H1 (cell line): ENCODE data around the gene AGBL5. TPM values are rescaled to one million over a fixed set of nuclear protein-coding genes. Genes with fewer than 3 reads are reported as not detected.

ENCODE experiments used
- CTCF ChIA-PET: fragments of 300-600 bp; sonication (Branson Sonifier 250); formaldehyde crosslinking; loops from one replicate; lab custom pipeline; 2021; ENCODE audit not compliant: partially characterized antibody; lab: Charles Lee
- POLR2A ChIA-PET: fragments of 300-600 bp; sonication (Branson Sonifier 250); formaldehyde crosslinking; loops from one replicate; lab custom pipeline; 2021; ENCODE audit warnings: inconsistent platforms; ENCODE audit not compliant: partially characterized antibody; lab: Charles Lee
- DNase-seq, 2 experiments: peaks; one replicate each; pipeline versions ENCODE4 v3.0.0 to v3.0.0-alpha.2; 2010 to 2022; ENCODE audit warnings: low spot score in 2 of 2, low read depth in 1 of 2, mixed read lengths in 1 of 2
- FAIRE-seq: peaks from 2 replicates; lab custom pipeline; 2011; peaks lifted over from hg19 to GRCh38; lab: Jason Lieb, UNC
- H2AFZ ChIP-seq: 2 replicates; pipeline ENCODE4 v1.8.1; 2012; ENCODE audit warnings: low read length, inconsistent platforms
- H2AK5ac ChIP-seq: 2 replicates; pipeline ENCODE4 v1.6.1; 2013; ENCODE audit warnings: low read depth, low read length
- H2BK120ac ChIP-seq: replicated peaks from 2 replicates; pipeline ENCODE3; 2013; ENCODE audit warnings: low read depth, low read length, inconsistent platforms
- H2BK12ac ChIP-seq: 2 replicates; pipeline ENCODE4 v1.6.1; 2013; ENCODE audit warnings: low read depth, low read length
- H2BK15ac ChIP-seq: 2 replicates; pipeline ENCODE4 v1.6.1; 2013; ENCODE audit warnings: low read length
- H2BK20ac ChIP-seq: 2 replicates; pipeline ENCODE4 v1.6.1; 2013; ENCODE audit warnings: low read length
- H2BK5ac ChIP-seq: 2 replicates; pipeline ENCODE4 v1.6.1; 2013; ENCODE audit warnings: low read depth, low read length
- H3K14ac ChIP-seq: 2 replicates; pipeline ENCODE4 v1.6.1; 2013; ENCODE audit warnings: inconsistent platforms; ENCODE audit not compliant: insufficient read length
- H3K18ac ChIP-seq: 2 replicates; pipeline ENCODE4 v1.6.1; 2013; ENCODE audit warnings: low read length; ENCODE audit errors: extremely low read depth
- H3K23ac ChIP-seq: 2 replicates; pipeline ENCODE4 v1.6.1; 2013; ENCODE audit warnings: inconsistent platforms; ENCODE audit not compliant: insufficient read length
- H3K23me2 ChIP-seq: 2 replicates; pipeline ENCODE4 v1.6.1; 2013; ENCODE audit warnings: low read depth, low read length
- H3K27ac ChIP-seq: 2 replicates; pipeline ENCODE4 v1.6.1; 2011; ENCODE audit warnings: low read depth, low read length, inconsistent platforms
- H3K27me3 ChIP-seq, 4 experiments: replicated peaks in 1 of 4; 1 replicate in 1 of 4; 2 replicates in 3 of 4; pipeline versions ENCODE4 v1.6.1 to v1.8.1; 2011 to 2013; ENCODE audit warnings: low read length in 3 of 4, mild to moderate bottlenecking in 3 of 4, inconsistent platforms in 2 of 4, mixed read lengths in 2 of 4, moderate library complexity in 1 of 4; ENCODE audit not compliant: control insufficient read depth in 3 of 4, insufficient read depth in 3 of 4; ENCODE audit errors: extremely low read depth in 1 of 4
- H3K36me3 ChIP-seq, 4 experiments: 2 replicates each; pipeline versions ENCODE4 v1.6.1 to v1.8.1; 2011 to 2013; ENCODE audit warnings: mild to moderate bottlenecking in 4 of 4, low read length in 3 of 4, moderate library complexity in 2 of 4, control low read depth in 1 of 4, inconsistent platforms in 1 of 4; ENCODE audit not compliant: insufficient read depth in 4 of 4, control insufficient read depth in 2 of 4
- H3K4ac ChIP-seq: replicated peaks from 2 replicates; pipeline ENCODE3; 2013; ENCODE audit warnings: low read length, low read depth, mixed read lengths, inconsistent platforms; ENCODE audit not compliant: insufficient read length
- H3K4me1 ChIP-seq, 4 experiments: replicated peaks in 1 of 4; 1 replicate in 1 of 4; 2 replicates in 3 of 4; pipeline versions ENCODE4 v1.6.1 to v1.8.1; 2011 to 2013; ENCODE audit warnings: low read length in 3 of 4, inconsistent platforms in 2 of 4, mixed read lengths in 1 of 4; ENCODE audit not compliant: insufficient read depth in 4 of 4, control insufficient read depth in 3 of 4
- H3K4me2 ChIP-seq, 2 experiments: 2 replicates each; pipeline versions ENCODE4 v1.6.1 to v1.8.1; 2011 to 2013; ENCODE audit warnings: low read depth in 2 of 2, low read length in 2 of 2, control low read depth in 1 of 2, inconsistent platforms in 1 of 2, mild to moderate bottlenecking in 1 of 2; ENCODE audit not compliant: insufficient read depth in 1 of 2
- H3K4me3 ChIP-seq, 4 experiments: fragments of 200-600, 300-600 bp in 1 of 4; sonication (generic), shearing (Covaris generic), sonication (Bioruptor Twin) in 1 of 4; 2 replicates each; pipeline versions ENCODE4 v1.5.1 to v1.8.1; 2011 to 2016; ENCODE audit warnings: low read length in 4 of 4, low read depth in 3 of 4, control low read depth in 2 of 4, inconsistent platforms in 2 of 4, mild to moderate bottlenecking in 2 of 4, mixed read lengths in 1 of 4, moderate library complexity in 1 of 4; ENCODE audit not compliant: insufficient read depth in 2 of 4; ENCODE audit errors: extremely low read depth in 1 of 4
- H3K56ac ChIP-seq: replicated peaks from 2 replicates; pipeline ENCODE3; 2013; ENCODE audit warnings: low read depth, mild to moderate bottlenecking, mixed read lengths, low read length, inconsistent platforms; ENCODE audit not compliant: insufficient read length
- H3K79me1 ChIP-seq: 2 replicates; pipeline ENCODE4 v1.6.1; 2013; ENCODE audit warnings: low read depth, low read length, control low read depth
- H3K79me2 ChIP-seq, 2 experiments: 2 replicates each; pipeline versions ENCODE4 v1.6.1 to v1.8.1; 2012 to 2013; ENCODE audit warnings: low read length in 2 of 2, mild to moderate bottlenecking in 2 of 2, inconsistent platforms in 1 of 2; ENCODE audit not compliant: insufficient read depth in 2 of 2, control insufficient read depth in 1 of 2
- H3K9ac ChIP-seq, 4 experiments: replicated peaks in 1 of 4; 1 replicate in 1 of 4; 2 replicates in 3 of 4; pipeline versions ENCODE4 v1.6.1 to v1.8.1; 2011 to 2013; ENCODE audit warnings: low read depth in 3 of 4, low read length in 3 of 4, control low read depth in 2 of 4, mild to moderate bottlenecking in 2 of 4, moderate library complexity in 2 of 4, inconsistent platforms in 1 of 4; ENCODE audit errors: extremely low read depth in 1 of 4
- H3K9me3 ChIP-seq, 2 experiments: 2 replicates each; pipeline versions ENCODE4 v1.6.1 to v1.8.1; 2012 to 2013; ENCODE audit warnings: mild to moderate bottlenecking in 2 of 2, moderate library complexity in 2 of 2, control low read depth in 1 of 2, inconsistent platforms in 1 of 2, low read depth in 1 of 2, low read length in 1 of 2, mixed read lengths in 1 of 2; ENCODE audit not compliant: insufficient read depth in 2 of 2
- H4K20me1 ChIP-seq, 2 experiments: replicated peaks in 1 of 2; 2 replicates each; pipeline versions ENCODE3 to v1.8.1; 2011 to 2013; ENCODE audit warnings: inconsistent platforms in 2 of 2, low read length in 2 of 2, mild to moderate bottlenecking in 1 of 2; ENCODE audit not compliant: insufficient read depth in 2 of 2, control insufficient read depth in 1 of 2
- H4K5ac ChIP-seq: 2 replicates; pipeline ENCODE4 v1.6.1; 2013; ENCODE audit warnings: low read length, low read depth, mixed read lengths, inconsistent platforms; ENCODE audit not compliant: insufficient read length
- H4K8ac ChIP-seq: 2 replicates; pipeline ENCODE4 v1.8.0; 2013; ENCODE audit warnings: mild to moderate bottlenecking, moderate library complexity, low read length, inconsistent platforms; ENCODE audit not compliant: insufficient read depth; ENCODE audit errors: extremely low read depth
- H4K91ac ChIP-seq: replicated peaks from 2 replicates; pipeline ENCODE3; 2013; ENCODE audit warnings: low read length, mixed read lengths, inconsistent platforms; ENCODE audit not compliant: insufficient read length
- ASH2L ChIP-seq: fragments of 200-600, 300-600 bp; sonication (generic); IDR thresholded peaks from one replicate; pipeline ENCODE4 v1.7.1; 2017; ENCODE audit warnings: low read length
- BACH1 ChIP-seq: IDR thresholded peaks from 2 replicates; pipeline ENCODE4 v1.6.1; 2012; ENCODE audit warnings: low read length, improper control_type of control experiment
- E2F6 ChIP-seq: IDR thresholded peaks from 2 replicates; pipeline ENCODE4 v1.6.1; 2012; ENCODE audit warnings: inconsistent platforms
- FOSL1 ChIP-seq: IDR thresholded peaks from 2 replicates; pipeline ENCODE4 v1.6.1; 2011; ENCODE audit warnings: mild to moderate bottlenecking, low read depth, low read length, moderate library complexity; ENCODE audit not compliant: insufficient read depth
- GTF2F1 ChIP-seq: IDR thresholded peaks from 2 replicates; pipeline ENCODE4 v1.6.1; 2012; ENCODE audit warnings: low read depth, low read length, improper control_type of control experiment, borderline replicate concordance
- JUND ChIP-seq: IDR thresholded peaks from 2 replicates; pipeline ENCODE4 v1.6.1; 2011; ENCODE audit warnings: mild to moderate bottlenecking, improper control_type of control experiment, low read length
- KDM5A ChIP-seq: fragments of 200-600 bp; IDR thresholded peaks from 2 replicates; pipeline ENCODE4 v1.7.1; 2012; ENCODE audit warnings: mild to moderate bottlenecking, low read length, inconsistent platforms, mixed read lengths
- NANOG ChIP-seq: IDR thresholded peaks from 2 replicates; pipeline ENCODE4 v1.6.1; 2011; ENCODE audit warnings: low read length, low read depth, mild to moderate bottlenecking, inconsistent platforms; ENCODE audit not compliant: insufficient read depth, poor library complexity, severe bottlenecking
- TBP ChIP-seq: IDR thresholded peaks from 2 replicates; pipeline ENCODE4 v1.6.1; 2011; ENCODE audit warnings: low read depth, low read length, improper control_type of control experiment
- WGBS, 2 experiments: shearing (Covaris generic) in 1 of 2; methylation state at CpG; one replicate each; pipeline versions ENCODE4 v1.1.6 to v1.1.7; 2013 to 2015; ENCODE audit warnings: low lambda C conversion rate in 2 of 2, mixed read lengths in 2 of 2, inconsistent platforms in 1 of 2, low coverage in 1 of 2, missing lambda C conversion rate in 1 of 2; ENCODE audit not compliant: insufficient replicate concordance in 2 of 2, insufficient coverage in 1 of 2, insufficient read length in 1 of 2; ENCODE audit errors: extremely low coverage in 1 of 2, missing lambda C conversion rate in 1 of 2; 5-methylcytosine and 5-hydroxymethylcytosine counted together
- polyA plus RNA-seq, 7 experiments: library from polyadenylated mRNA; depleted of rRNA in 3 of 7; stranded (reverse) in 5 of 7; unstranded in 2 of 7; fragments of >200 nt in 5 of 7; fragments of 200-250 nt in 2 of 7; gene quantifications; 1 replicate in 5 of 7; 2 replicates in 1 of 7; 4 replicates in 1 of 7; pipeline versions ENCODE4 v1.2.1 to v1.2.3, GENCODE V29; 2011 to 2013; ENCODE audit warnings: missing spikeins in 2 of 7, mixed read lengths in 2 of 7
- total RNA-seq: library from RNA; stranded (reverse); fragmentation: NEBNext Ultra II Directional; extraction: Animal tissue kit (Norgen Biotek cat#: 25700); gene quantifications from 2 replicates; pipeline ENCODE4 v1.2.1, GENCODE V29; 2021
- TF ChIP-seq, protein P1 (sequence below): IDR thresholded peaks from 2 replicates; pipeline ENCODE4 v1.6.1; 2012; ENCODE audit warnings: low read length, inconsistent platforms

Gene AGBL5
- total and polyA plus RNA-seq, 2 of the 8 experiments (the other 6 are each of a cell fraction or from before 2014, with no cell fraction given): 45.4 to 62.0 TPM

DNA sequence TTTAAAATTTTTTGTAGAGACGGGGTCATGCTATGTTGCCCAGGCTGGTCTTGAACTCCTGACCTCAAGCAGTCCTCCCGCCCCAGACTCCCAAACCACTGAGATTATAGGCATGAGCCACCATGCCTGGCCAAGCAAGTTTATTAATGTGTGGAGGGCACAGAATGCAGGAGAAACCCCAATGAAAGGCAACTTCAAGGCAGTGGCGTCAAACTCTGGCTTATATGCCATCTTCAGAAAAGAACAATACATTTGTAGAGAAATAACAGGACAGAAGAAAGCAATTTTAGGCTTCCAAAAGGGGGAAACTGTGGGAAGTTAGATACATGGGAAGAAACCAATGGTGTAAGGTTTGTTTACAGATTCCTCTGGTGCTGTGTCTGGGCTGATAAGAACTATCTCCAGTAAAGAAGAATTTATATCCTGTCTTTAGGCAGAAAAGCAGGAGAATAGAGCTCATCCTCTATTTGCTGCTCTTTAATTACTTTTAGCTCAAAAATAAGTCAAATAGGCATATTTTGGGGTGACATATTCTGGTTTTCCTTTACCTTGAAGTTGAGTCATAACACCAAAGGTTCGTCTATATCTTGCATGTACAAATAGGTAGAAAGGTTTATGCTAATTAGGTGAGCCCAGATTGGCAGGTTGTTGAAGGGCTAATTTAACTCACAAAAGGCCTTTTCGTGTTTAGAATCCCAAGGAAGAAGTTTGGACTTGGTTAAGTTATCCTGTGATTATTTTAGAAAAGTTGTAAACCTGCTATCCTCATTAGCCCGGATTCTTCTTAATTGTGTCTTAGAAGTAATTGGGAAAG lies 44.7 kb upstream of the AGBL5 start:
- no peak overlapping the region for H2BK5ac ChIP-seq
- no peak overlapping the region for H2BK15ac ChIP-seq
- no peak overlapping the region for H2AFZ ChIP-seq
- H4K91ac ChIP-seq: no peak overlapping the region
- no peak overlapping the region for H3K23ac ChIP-seq
- no peaks in the 10 kb centered on the region for H3K23me2 ChIP-seq
- H3K9ac ChIP-seq: no peak overlapping the region
- H3K27me3 ChIP-seq: no peaks in the 10 kb centered on the region; a peak in 2 of 7 replicates
- no peaks in the 10 kb centered on the region for H3K79me2 ChIP-seq
- H3K4ac ChIP-seq: no peak overlapping the region
- H4K5ac ChIP-seq: no peak overlapping the region
- no peak overlapping the region for H3K4me3 ChIP-seq
- H3K14ac ChIP-seq: no peak overlapping the region
- no peak overlapping the region for H2BK12ac ChIP-seq
- no peak overlapping the region for H2BK20ac ChIP-seq
- H3K4me1 ChIP-seq: 0 out of 7 replicates have a peak, but pooled peaks cover 0 to under 1% (median 0%) of the 10 kb centered on the region in 4 experiments
- no peak overlapping the region for H3K18ac ChIP-seq
- H4K8ac ChIP-seq: no peak overlapping the region
- H3K56ac ChIP-seq: no peak overlapping the region
- no peak for FAIRE-seq
- H3K36me3 ChIP-seq: no peaks in the 10 kb centered on the region
- H2AK5ac ChIP-seq: no peak overlapping the region
- no peak overlapping the region for H3K27ac ChIP-seq
- H3K79me1 ChIP-seq: no peaks in the 10 kb centered on the region; the same call in 1 of the 2 replicates
- H3K9me3 ChIP-seq: no peaks in the 10 kb centered on the region
- no peak overlapping the region for H3K4me2 ChIP-seq
- H2BK120ac ChIP-seq: no peak overlapping the region
- CTCF ChIA-PET: interaction anchor here (1.0 to 1.9 kb wide), 5 partner anchors 10 to 160 kb away, joined by 3 to 7 read pairs (median 5); partner anchors contain the start of gene TMEM214
- H4K20me1 ChIP-seq: no peaks in the 10 kb centered on the region
- DNase-seq: no peak
- 86% methylated on average over 6 of the region's 6 CpGs; no CpG with 5 or more reads in 1 of the 2 experiments for WGBS, 2 experiments
- POLR2A ChIA-PET: no interaction called here
- TF ChIP-seq FOSL1 (no peak), JUND (no peak), KDM5A (no peak), GTF2F1 (no peak), BACH1 (no peak), TBP (no peak), E2F6 (no peak), ASH2L (no peak), NANOG (no peak)
- TF ChIP-seq, protein P1, sequence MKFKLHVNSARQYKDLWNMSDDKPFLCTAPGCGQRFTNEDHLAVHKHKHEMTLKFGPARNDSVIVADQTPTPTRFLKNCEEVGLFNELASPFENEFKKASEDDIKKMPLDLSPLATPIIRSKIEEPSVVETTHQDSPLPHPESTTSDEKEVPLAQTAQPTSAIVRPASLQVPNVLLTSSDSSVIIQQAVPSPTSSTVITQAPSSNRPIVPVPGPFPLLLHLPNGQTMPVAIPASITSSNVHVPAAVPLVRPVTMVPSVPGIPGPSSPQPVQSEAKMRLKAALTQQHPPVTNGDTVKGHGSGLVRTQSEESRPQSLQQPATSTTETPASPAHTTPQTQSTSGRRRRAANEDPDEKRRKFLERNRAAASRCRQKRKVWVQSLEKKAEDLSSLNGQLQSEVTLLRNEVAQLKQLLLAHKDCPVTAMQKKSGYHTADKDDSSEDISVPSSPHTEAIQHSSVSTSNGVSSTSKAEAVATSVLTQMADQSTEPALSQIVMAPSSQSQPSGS: no peak
